HepG2 (cell line): Measurements from ENCODE around the gene STOM. TPM values are rescaled to one million over a fixed set of nuclear protein-coding genes. Genes with fewer than 3 reads are reported as not detected.

Source experiments
- ATAC-seq: fragments of 200-7000 bp; cut with Tn5 transposase; 3 replicates; pipeline ENCODE4 v1.9.1; 2020; ENCODE audit warnings: mild to moderate bottlenecking, moderate library complexity
- BruUV-seq: library from RNA; stranded (reverse); fragments of 400-500 nt; replicated peaks from 2 replicates; lab custom pipeline; 2021; lab: Mats Ljungman, UMichigan
- CTCF ChIA-PET: fragments of 300-600 bp; formaldehyde crosslinking; extraction: SDS; loops from one replicate; lab custom pipeline; 2021; ENCODE audit warnings: low total read pairs, inconsistent platforms, low intra/inter-chr PET ratio; lab: Yijun Ruan, JAX
- POLR2A ChIA-PET: fragments of 350-600 bp; sonication (Branson Sonifier 250); formaldehyde crosslinking; loops from one replicate; lab custom pipeline; 2020; ENCODE audit warnings: antibody characterized with exemption, inconsistent platforms; lab: Yijun Ruan, JAX
- DNase-seq: peaks from one replicate; pipeline ENCODE4 v3.0.0-alpha.2; 2015; ENCODE audit warnings: low spot score
- FAIRE-seq: peaks from 3 replicates; lab custom pipeline; 2011; peaks lifted over from hg19 to GRCh38; lab: Jason Lieb, UNC
- H2AFZ ChIP-seq: one replicate; pipeline ENCODE4 v1.6.1; 2011; ENCODE audit warnings: low read length, inconsistent platforms
- H3K27ac ChIP-seq: fragments of 300-600 bp; 3 replicates; pipeline ENCODE4 v1.8.0; 2011; ENCODE audit warnings: mixed run types, mild to moderate bottlenecking, mixed read lengths, low read length, inconsistent platforms; ENCODE audit not compliant: insufficient read depth; ENCODE audit errors: extremely low read length
- H3K27me3 ChIP-seq, 2 experiments: fragments of 200-600 bp in 1 of 2; 2 replicates in 1 of 2; 3 replicates in 1 of 2; pipeline versions ENCODE4 v1.6.0 to v1.8.0; 2011; ENCODE audit warnings: low read length in 2 of 2, mild to moderate bottlenecking in 2 of 2, moderate library complexity in 2 of 2, inconsistent platforms in 1 of 2; ENCODE audit not compliant: insufficient read depth in 2 of 2, control insufficient read depth in 1 of 2
- H3K36me3 ChIP-seq, 2 experiments: fragments of 200-600 bp in 1 of 2; replicated peaks in 1 of 2; 2 replicates in 1 of 2; 3 replicates in 1 of 2; pipeline versions ENCODE4 v1.5.1 to v1.8.0; 2011; ENCODE audit warnings: low read length in 2 of 2, inconsistent platforms in 1 of 2; ENCODE audit not compliant: insufficient read depth in 2 of 2, control insufficient read depth in 1 of 2
- H3K4me1 ChIP-seq: 2 replicates; pipeline ENCODE4 v1.5.1; 2012; ENCODE audit warnings: low read length, inconsistent platforms; ENCODE audit not compliant: insufficient read depth
- H3K4me2 ChIP-seq: 2 replicates; pipeline ENCODE4 v1.6.0; 2011; ENCODE audit warnings: low read depth, low read length, inconsistent platforms
- H3K4me3 ChIP-seq, 3 experiments: fragments of 200-600 bp in 1 of 3; sonication (generic), shearing (Covaris generic) in 1 of 3; replicated peaks in 1 of 3; 2 replicates each; pipeline ENCODE4 v1.5.1; 2011 to 2016; ENCODE audit warnings: low read length in 3 of 3, inconsistent platforms in 2 of 3, low read depth in 2 of 3, mild to moderate bottlenecking in 2 of 3, control low read depth in 1 of 3, mixed read lengths in 1 of 3; ENCODE audit not compliant: insufficient read depth in 1 of 3
- H3K79me2 ChIP-seq: one replicate; pipeline ENCODE4 v1.6.1; 2011; ENCODE audit warnings: low read length, inconsistent platforms; ENCODE audit not compliant: insufficient read depth
- H3K9ac ChIP-seq: 2 replicates; pipeline ENCODE4 v1.6.0; 2011; ENCODE audit warnings: mild to moderate bottlenecking, low read depth, low read length, inconsistent platforms; ENCODE audit not compliant: insufficient read depth
- H3K9me3 ChIP-seq: 2 replicates; pipeline ENCODE4 v1.5.1; 2012; ENCODE audit warnings: mild to moderate bottlenecking, low read length
- H4K20me1 ChIP-seq: 2 replicates; pipeline ENCODE4 v1.6.0; 2011; ENCODE audit warnings: inconsistent platforms, mild to moderate bottlenecking, low read length, moderate library complexity; ENCODE audit not compliant: insufficient read depth
- AGO2 ChIP-seq: fragments of 200-400 bp; formaldehyde crosslinking; optimal IDR thresholded peaks from 2 replicates; pipeline ENCODE3; 2017; ENCODE audit warnings: mild to moderate bottlenecking, low read depth, low read length, moderate library complexity
- GZF1 ChIP-seq: sonication (generic); formaldehyde crosslinking; IDR thresholded peaks from 2 replicates; pipeline ENCODE4 v1.5.1; 2020; ENCODE audit warnings: mild to moderate bottlenecking, missing genetic modification reagents
- KDM2A ChIP-seq: sonication (generic); formaldehyde crosslinking; IDR thresholded peaks from 2 replicates; pipeline ENCODE4 v1.4.0; 2020; ENCODE audit warnings: low read depth, missing genetic modification reagents, borderline replicate concordance
- SSRP1 ChIP-seq: IDR thresholded peaks from 2 replicates; pipeline ENCODE4 v1.6.1; 2016; ENCODE audit warnings: control low read depth
- ZC3H4 ChIP-seq: sonication (generic); formaldehyde crosslinking; IDR thresholded peaks from 2 replicates; pipeline ENCODE4 v1.4.0; 2020; ENCODE audit warnings: missing genetic modification reagents, borderline replicate concordance
- ZMYM3 ChIP-seq: sonication (generic); formaldehyde crosslinking; IDR thresholded peaks from 2 replicates; pipeline ENCODE4 v1.5.1; 2020; ENCODE audit warnings: mild to moderate bottlenecking, missing genetic modification reagents
- ZNF687 ChIP-seq: sonication (generic); formaldehyde crosslinking; IDR thresholded peaks from 2 replicates; pipeline ENCODE4 v1.5.1; 2020; ENCODE audit warnings: mild to moderate bottlenecking, missing genetic modification reagents, moderate library complexity
- ZNF768 ChIP-seq: sonication (generic); formaldehyde crosslinking; IDR thresholded peaks from 2 replicates; pipeline ENCODE4 v1.4.0; 2020; ENCODE audit warnings: missing genetic modification reagents
- WGBS: methylation state at CpG from one replicate; pipeline ENCODE4 v1.1.6; 2017; ENCODE audit warnings: low lambda C conversion rate; 5-methylcytosine and 5-hydroxymethylcytosine counted together
- in situ Hi-C: cut with HindIII; loops from 2 replicates; pipeline ENCODE4 v1.10.0; 2017; ENCODE audit warnings: low pct_unique_long_range_greater_than_20kb; ENCODE audit not compliant: extremely low pct_ligation_motif_present
- intact Hi-C: fragments of 100-400 bp; cut with micrococcal nuclease; formaldehyde crosslinking; loops from one replicate; pipeline ENCODE4 v1.10.0; 2022; ENCODE audit not compliant: unreplicated experiment
- polyA plus RNA-seq, 8 experiments: library from polyadenylated mRNA; depleted of rRNA in 3 of 8; stranded (reverse) in 7 of 8; unstranded in 1 of 8; fragments of >200 nt; fragmentation: Illumina TruSeq in 4 of 8; extraction: Trizol in 4 of 8; gene quantifications; 2 replicates each; pipeline versions ENCODE4 v1.2.1 to v1.2.3, GENCODE V29; 2011 to 2016; ENCODE audit warnings: low read depth in 4 of 8, missing spikeins in 1 of 8, mixed read lengths in 1 of 8; ENCODE audit not compliant: insufficient read depth in 1 of 8
- total RNA-seq, 5 experiments: library from RNA; depleted of rRNA; stranded (reverse); fragments of >200 nt; fragmentation: Illumina TruSeq; extraction: Trizol; gene quantifications; 2 replicates each; pipeline ENCODE4 v1.2.3, GENCODE V29; 2016; ENCODE audit warnings: low read depth in 1 of 5

The STOM gene
- total and polyA plus RNA-seq, 2 of the 13 experiments (the other 11 are each of a cell fraction or from before 2014, with no cell fraction given), result 43.6 to 165 TPM

- TF ChIP-seq KDM2A (CRISPR knock-in tag) (0 out of 2 replicates have a peak, but pooled peaks have one; percentile 7), ZC3H4 (CRISPR knock-in tag) (no peak), ZNF768 (CRISPR knock-in tag) (peak; percentile 93), ZMYM3 (CRISPR knock-in tag) (peak; percentile 67)
Measured at GRCh38 chr9:121303456-121304451, 66.3 kb downstream of the STOM start (continued).

- ChIA-PET CTCF (no interaction called here), POLR2A (interaction anchor here (0.7 to 14.1 kb wide), 3 partner anchors 18 to 35 kb away, joined by 3 to 398 read pairs (median 3); partner anchors contain the start of gene GSN)
- Histone ChIP-seq H3K79me2 (peaks cover 11% of the 10 kb centered on the region), H3K4me2 (no peak overlapping the region), H4K20me1 (no peaks in the 10 kb centered on the region), H3K9me3 (no peaks in the 10 kb centered on the region), H2AFZ (no peak overlapping the region), H3K4me3 (no peak overlapping the region), H3K27ac (no peak overlapping the region), H3K27me3 (no peaks in the 10 kb centered on the region), H3K4me1 (peaks cover 77% of the 10 kb centered on the region), H3K9ac (no peak overlapping the region), H3K36me3 (peaks cover 20 to 36% of the 10 kb centered on the region in 2 experiments; a peak in 4 of 5 replicates)
- 98% methylated on average over 8 of the region's 13 CpGs for WGBS
- in situ Hi-C loops (no loop called here), intact Hi-C loops (no loop called here)
- peak; percentile 45 for TF ChIP-seq ZNF687 (CRISPR knock-in tag)
- TF ChIP-seq AGO2, result peak; percentile 52
- TF ChIP-seq GZF1, result no peak
- 0 out of 2 replicates have a peak, but pooled peaks have one; percentile 19 for TF ChIP-seq SSRP1 (CRISPR knock-in tag)
- ATAC-seq, result no peak
- BruUV-seq, result no TSS peak
- DNase-seq, result no peak
- FAIRE-seq, result no peak
Measured at GRCh38 chr9:121302786-121303185, 67.3 kb downstream of the STOM start.
